AG04450 (cell line): ENCODE data around the gene IGIP. TPM values are rescaled to one million over a fixed set of nuclear protein-coding genes. Genes with fewer than 3 reads are reported as not detected.
A peak's percentile ranks its signal among the peaks of the same experiment; 100 is the strongest.

Experiments used
- CTCF ChIA-PET: fragments of 300-600, 350-600 bp; formaldehyde crosslinking; extraction: SDS; loops from one replicate; lab custom pipeline; 2022; ENCODE audit warnings: antibody characterized with exemption, inconsistent platforms; lab: Charles Lee
- POLR2A ChIA-PET: fragments of 350-600 bp; formaldehyde crosslinking; extraction: SDS; loops from one replicate; lab custom pipeline; 2021; ENCODE audit warnings: antibody characterized with exemption, inconsistent platforms; lab: Yijun Ruan, JAX
- DNase-seq: peaks from one replicate; pipeline ENCODE4 v3.0.0-alpha.2; 2011; ENCODE audit warnings: low read depth, low spot score
- H3K27ac ChIP-seq: one replicate; pipeline ENCODE4 v1.5.1; 2012; ENCODE audit warnings: low read depth, low read length, control low read depth
- H3K27me3 ChIP-seq: one replicate; pipeline ENCODE4 v1.6.0; 2012; ENCODE audit warnings: low read length; ENCODE audit not compliant: control insufficient read depth, insufficient read depth
- H3K4me3 ChIP-seq: 2 replicates; pipeline ENCODE4 v1.5.1; 2011; ENCODE audit warnings: mild to moderate bottlenecking, low read depth, low read length, control low read depth
- H3K9me3 ChIP-seq: 2 replicates; pipeline ENCODE4 v1.5.1; 2012; ENCODE audit warnings: low read length; ENCODE audit not compliant: control insufficient read depth, insufficient read depth
- polyA plus RNA-seq: library from polyadenylated mRNA; depleted of rRNA; stranded (reverse); fragments of >200 nt; gene quantifications from 2 replicates; pipeline ENCODE4 v1.2.3, GENCODE V29; 2011
- TF ChIP-seq, protein P1 (sequence below): IDR thresholded peaks from 2 replicates; pipeline ENCODE4 v1.5.1; 2011; ENCODE audit warnings: low read depth, low read length, control low read depth, inconsistent platforms

Gene IGIP
- polyA plus RNA-seq, 1 experiment: 2.2 TPM

DNA sequence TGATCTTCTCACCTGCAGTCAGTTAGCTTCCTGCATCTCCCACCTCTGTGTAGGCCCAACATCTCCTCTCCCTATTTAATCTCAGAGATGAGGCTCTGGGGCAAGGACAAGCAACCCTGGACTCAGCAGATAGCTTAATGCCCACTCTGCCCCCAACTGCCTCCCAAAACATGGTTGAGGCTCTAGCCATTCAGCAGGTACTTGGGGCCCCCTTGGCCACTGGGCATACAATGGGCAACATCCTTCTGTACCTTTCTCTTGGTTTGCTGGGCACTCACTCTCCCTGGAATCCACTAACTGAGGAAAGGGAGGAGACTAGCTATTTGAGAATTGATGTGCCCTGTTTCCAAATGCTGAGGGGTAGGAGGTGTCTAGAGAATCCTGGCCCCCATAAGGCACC lies 9.4 kb downstream of the IGIP start:
- ChIA-PET CTCF (interaction anchor here (0.6 to 7.2 kb wide), 4 partner anchors 10 to 348 kb away, joined by 3 to 133 read pairs (median 4); no protein-coding TSS in a partner anchor), POLR2A (no interaction called here)

GRCh38 chr5:140136624-140137023 lies 10.9 kb downstream of the IGIP start:
- Histone ChIP-seq H3K4me3 (no peak overlapping the region), H3K9me3 (no peaks in the 10 kb centered on the region), H3K27ac (no peak overlapping the region), H3K27me3 (peaks cover 4% of the 10 kb centered on the region)
- no peak for DNase-seq
- ChIA-PET POLR2A (no interaction called here), CTCF (interaction anchor here (0.6 to 7.2 kb wide), 3 partner anchors 8 to 596 kb away, joined by 4 to 133 read pairs (median 5); no protein-coding TSS in a partner anchor)
- TF ChIP-seq, protein P1, sequence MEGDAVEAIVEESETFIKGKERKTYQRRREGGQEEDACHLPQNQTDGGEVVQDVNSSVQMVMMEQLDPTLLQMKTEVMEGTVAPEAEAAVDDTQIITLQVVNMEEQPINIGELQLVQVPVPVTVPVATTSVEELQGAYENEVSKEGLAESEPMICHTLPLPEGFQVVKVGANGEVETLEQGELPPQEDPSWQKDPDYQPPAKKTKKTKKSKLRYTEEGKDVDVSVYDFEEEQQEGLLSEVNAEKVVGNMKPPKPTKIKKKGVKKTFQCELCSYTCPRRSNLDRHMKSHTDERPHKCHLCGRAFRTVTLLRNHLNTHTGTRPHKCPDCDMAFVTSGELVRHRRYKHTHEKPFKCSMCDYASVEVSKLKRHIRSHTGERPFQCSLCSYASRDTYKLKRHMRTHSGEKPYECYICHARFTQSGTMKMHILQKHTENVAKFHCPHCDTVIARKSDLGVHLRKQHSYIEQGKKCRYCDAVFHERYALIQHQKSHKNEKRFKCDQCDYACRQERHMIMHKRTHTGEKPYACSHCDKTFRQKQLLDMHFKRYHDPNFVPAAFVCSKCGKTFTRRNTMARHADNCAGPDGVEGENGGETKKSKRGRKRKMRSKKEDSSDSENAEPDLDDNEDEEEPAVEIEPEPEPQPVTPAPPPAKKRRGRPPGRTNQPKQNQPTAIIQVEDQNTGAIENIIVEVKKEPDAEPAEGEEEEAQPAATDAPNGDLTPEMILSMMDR: no peak

More for the DNA sequence above, 9.4 kb downstream of the IGIP start:
- TF ChIP-seq, protein P1: no peak
- Histone ChIP-seq H3K27ac (no peak overlapping the region), H3K9me3 (no peaks in the 10 kb centered on the region), H3K27me3 (no peaks in the 10 kb centered on the region), H3K4me3 (no peak overlapping the region)
- DNase-seq: no peak

GRCh38 chr5:140140435-140140834 lies 14.7 kb downstream of the IGIP start:
- ChIA-PET CTCF (interaction anchor here (1.4 kb wide), 1 partner anchor 16 kb away, joined by 3 read pairs; no protein-coding TSS in a partner anchor), POLR2A (no interaction called here)
- Histone ChIP-seq H3K9me3 (no peaks in the 10 kb centered on the region), H3K27ac (peak overlapping the region; percentile 31), H3K27me3 (peaks cover 4% of the 10 kb centered on the region), H3K4me3 (no peak overlapping the region)
- DNase-seq: no peak
- TF ChIP-seq, protein P1: no peak

GRCh38 chr5:140141241-140141640 lies 15.5 kb downstream of the IGIP start:
- H3K27ac ChIP-seq: no peak overlapping the region
- CTCF ChIA-PET: interaction anchor here (6.3 to 6.6 kb wide), 2 partner anchors 22 to 67 kb away, joined by 148 to 161 read pairs; partner anchors contain the start of gene PURA
- DNase-seq: peak; percentile 10
- peaks cover 4% of the 10 kb centered on the region for H3K27me3 ChIP-seq
- TF ChIP-seq, protein P1: no peak
- POLR2A ChIA-PET: no interaction called here
- H3K9me3 ChIP-seq: no peaks in the 10 kb centered on the region; the same call in 1 of the 2 replicates
- no peak overlapping the region for H3K4me3 ChIP-seq

- no peak overlapping the region for H3K4me3 ChIP-seq
- ChIA-PET POLR2A (no interaction called here), CTCF (interaction anchor here (0.8 to 6.6 kb wide), 4 partner anchors 11 to 71 kb away, joined by 3 to 161 read pairs (median 85); partner anchors contain the start of gene PURA)
- no peak overlapping the region for H3K27ac ChIP-seq
- H3K9me3 ChIP-seq: no peaks in the 10 kb centered on the region; the same call in 1 of the 2 replicates
- no peak for DNase-seq
- peaks cover 4% of the 10 kb centered on the region for H3K27me3 ChIP-seq
- TF ChIP-seq, protein P1: no peak
Measured at GRCh38 chr5:140142246-140142645, 16.5 kb downstream of the IGIP start.
